ENCODE results near the gene FMNL1.

- TF ChIP-seq CTCF (IDR thresholded peaks at IDR 0.05) (no peak), POLR2A (IDR thresholded peaks at IDR 0.05) (no peak)
Measured at GRCh38 chr17:45263477-45263860, 41.8 kb downstream of the FMNL1 start.
